ENCODE measurements around the gene THSD4.

Gene THSD4

DNA sequence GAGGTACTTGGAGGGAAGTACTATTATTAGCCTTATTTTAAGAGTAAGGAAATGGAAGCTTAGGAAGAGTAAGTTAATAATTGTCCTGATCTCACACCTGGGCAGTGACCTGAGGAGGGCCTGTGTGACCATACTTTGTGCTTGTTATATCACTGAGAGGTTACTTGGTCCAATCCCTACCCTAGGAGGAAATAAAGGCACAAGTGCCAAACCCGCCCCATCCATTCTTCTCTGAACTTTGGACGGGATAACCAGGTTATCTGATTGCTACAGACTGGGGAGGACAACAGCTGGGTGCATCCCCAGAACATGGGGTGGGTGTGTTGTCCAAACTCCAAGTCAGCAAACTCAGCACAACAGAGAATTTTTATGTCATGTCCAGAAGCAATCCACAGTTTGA is 617.4 kb downstream of the THSD4 start:
- no peak for DNase-seq

DNA sequence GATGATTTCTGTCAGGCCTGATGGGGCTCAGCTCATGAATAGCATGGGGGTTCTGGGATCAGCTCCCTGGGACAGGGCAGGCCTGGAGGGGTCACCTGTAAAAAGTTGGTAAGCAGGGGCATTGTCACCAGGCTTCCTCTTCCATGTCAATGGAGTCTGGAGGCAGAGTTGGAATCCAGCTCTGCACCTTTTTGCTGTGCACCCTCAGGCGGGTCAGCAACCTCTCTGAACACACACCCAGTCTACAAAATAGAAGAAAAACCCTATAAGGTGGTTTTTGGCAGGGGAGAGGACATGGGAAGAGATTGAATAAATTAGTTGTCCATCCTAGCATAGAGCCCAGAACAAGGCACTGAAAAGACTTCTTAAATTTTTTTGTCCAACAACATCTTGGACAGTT is 617.9 kb downstream of the THSD4 start:
- DNase-seq: no peak

DNA sequence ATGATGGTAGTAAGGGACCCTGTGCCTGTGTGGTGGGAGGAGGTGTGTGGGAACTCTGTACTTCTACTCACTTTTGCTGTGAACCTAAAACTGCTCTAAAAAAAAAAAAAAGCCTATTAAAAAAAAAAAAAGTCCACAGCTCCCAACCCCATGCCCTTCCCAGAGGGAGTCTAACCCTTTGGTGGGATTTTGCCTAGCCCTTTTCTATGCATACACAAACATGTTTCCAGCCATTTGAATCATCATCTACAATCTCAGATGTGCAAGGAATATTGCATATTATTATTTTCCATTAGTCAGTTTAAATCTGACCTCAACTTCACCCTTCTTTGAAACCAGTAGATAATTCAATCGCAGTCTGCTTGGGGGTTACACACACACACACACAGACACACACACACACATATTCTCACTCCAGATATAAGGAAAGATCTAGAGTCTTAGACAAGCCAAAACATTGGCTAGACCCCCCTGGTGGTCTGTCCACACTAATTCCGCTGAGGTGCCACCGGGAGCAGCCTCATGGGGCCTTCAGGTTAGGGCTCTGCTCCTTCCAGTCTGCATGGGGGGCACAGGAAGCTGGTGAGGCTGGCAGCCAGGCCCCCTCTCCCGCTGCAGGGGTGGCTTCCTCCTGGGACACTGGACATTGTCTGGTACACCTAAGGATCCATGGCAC is 619.6 kb downstream of the THSD4 start:
- no peak for DNase-seq

DNA sequence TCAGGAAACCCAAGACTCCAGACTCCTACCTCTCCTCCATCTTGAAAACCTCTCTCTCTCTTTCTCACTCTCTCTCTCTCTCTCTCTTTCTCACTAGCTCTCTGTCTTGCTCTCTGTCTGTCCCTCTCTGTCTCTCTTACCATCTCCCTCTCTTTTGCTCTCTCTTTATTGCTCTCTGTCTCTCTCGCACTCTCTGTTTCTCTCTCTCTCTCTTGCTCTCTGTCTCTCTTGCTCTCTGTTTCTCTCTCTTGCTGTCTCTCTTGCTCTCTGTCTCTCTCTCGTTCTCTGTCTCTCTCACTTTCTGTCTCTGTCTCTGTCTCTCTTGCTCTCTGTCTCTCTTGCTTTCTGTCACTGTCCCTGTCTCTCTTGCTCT is 620.1 kb downstream of the THSD4 start:
- no peak for DNase-seq

DNA sequence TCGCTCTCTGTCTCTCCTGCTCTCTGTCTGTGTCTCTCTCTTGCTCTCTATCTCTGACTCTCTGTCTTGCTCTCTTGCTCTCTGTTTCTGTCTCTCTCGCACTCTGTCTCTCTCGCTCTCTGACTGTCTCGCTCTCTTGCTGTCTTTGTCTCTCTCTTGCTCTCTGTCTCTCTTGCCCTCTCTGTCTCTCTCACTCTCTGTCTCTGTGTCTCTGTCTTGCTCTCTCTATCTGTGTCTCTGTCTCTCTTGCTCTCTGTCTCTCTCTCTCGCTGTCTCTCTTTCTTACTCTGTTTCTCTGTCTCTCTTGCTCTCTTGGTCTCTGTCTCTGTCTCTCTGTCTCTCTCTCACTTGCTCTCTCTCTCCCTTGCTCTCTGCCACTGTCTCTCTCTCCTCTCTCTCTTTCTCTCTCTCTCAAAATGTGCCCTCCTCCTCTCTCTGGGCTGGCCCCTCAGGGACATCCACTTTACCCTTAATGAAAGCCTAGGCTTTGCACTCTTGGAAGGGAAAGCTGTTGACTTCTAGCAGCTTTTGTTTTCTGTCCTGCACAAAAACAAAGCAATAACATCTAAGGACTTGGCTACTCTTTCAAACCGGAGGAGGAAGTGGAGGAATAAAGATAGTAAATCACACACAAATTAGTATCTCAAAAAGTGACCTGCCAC is 621.1 kb downstream of the THSD4 start:
- DNase-seq: no peak

DNA sequence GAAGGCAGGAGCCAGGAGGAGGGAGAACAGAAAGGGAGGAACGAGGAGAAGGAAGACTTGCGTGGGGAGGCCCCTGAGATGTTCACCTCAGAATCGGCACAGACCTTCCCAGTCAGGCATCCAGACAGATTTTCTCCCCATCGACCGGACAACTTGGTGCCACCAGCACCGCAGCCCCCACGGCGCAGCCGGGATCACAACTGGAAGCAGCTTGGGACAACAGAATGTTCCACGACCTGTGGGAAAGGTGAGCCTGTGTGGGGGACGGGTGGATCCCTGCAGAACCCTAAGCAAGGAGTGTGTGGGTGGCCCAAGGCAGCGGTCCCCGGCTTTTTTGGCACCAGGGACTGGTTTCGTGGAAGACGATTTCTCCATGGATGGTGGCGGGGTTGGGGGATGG is 622.5 kb downstream of the THSD4 start:
- no peak for DNase-seq

DNA sequence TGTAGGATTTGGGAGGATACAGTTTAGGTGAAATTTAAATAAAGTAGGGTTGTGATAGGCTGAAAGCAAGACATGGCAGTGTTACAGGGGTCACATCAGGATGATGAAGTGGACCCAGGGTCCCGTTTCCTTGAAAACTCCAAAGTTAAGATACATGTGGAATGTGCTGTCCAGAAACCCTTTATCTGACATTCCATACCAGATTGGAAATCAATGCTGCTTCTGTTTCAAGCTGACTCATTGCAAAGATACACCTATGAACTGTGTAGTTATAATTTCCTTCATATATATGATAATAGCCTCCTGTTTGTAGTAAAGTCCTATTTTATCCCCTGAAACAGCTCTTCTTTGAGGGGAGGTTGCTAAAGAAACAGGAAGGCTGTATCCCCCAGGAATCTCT is 624.1 kb downstream of the THSD4 start:
- no peak for DNase-seq

DNA sequence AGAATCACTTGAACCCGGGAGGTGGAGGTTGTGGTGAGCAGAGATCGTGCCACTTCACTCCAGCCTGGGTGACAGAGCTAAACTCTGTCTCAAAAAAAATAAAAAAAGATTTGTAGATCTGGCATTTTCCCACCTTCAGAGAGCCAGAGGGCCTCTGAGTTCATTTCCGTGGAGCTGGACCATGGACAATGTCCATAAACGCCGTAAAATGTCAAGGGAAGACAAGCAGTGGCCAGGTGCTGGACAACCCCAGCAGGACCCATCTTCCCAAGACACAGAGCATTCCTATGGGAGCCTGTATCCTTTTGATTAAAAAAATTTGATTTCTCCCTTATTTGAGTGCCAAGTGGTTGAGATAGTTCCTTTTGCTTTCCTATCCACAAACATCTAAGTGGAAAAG is 627.7 kb downstream of the THSD4 start:
- DNase-seq: no peak

DNA sequence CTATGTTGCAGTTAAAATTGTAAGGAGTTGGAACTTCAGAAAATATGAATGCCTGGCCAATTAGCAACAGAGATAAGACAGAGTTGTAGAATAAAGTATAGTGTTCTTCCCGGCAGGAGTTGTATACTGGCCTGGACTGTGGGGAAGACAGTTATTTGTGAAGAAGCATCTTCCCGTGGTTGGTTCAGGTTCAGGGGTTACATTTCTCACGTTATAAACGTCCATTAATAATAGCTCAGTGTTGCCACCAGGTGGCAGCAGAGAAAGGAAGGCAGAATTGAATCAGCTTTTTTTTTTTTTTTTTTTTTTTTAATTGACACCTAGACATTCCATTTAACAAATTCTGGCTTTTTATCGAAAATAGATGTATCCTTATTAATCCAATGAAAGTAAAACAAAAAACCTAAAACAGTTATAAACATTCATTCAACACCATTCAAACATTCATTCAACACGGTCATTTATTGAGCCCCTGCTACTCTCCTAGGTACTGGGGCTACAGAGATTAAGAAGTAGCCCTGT is 628.7 kb downstream of the THSD4 start:
- DNase-seq: peak in 3 of 14 donors; percentile 1 to 4 (median 3)

DNA sequence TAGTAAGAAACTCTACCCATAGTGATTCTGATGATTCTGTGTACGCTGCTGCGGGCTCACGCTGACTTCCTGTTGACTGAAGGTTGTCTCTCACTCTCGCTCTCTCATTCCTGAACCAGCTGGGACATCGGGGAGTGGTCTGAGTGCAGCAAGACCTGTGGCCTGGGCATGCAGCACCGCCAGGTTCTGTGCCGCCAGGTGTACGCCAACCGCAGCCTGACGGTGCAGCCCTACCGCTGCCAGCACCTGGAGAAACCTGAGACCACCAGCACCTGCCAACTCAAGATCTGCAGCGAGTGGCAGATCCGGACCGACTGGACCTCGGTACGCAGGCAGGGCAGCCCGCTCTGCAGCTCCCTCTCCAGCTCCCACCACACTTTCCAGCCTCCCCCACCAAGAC is 631.4 kb downstream of the THSD4 start:
- no peak for DNase-seq

DNA sequence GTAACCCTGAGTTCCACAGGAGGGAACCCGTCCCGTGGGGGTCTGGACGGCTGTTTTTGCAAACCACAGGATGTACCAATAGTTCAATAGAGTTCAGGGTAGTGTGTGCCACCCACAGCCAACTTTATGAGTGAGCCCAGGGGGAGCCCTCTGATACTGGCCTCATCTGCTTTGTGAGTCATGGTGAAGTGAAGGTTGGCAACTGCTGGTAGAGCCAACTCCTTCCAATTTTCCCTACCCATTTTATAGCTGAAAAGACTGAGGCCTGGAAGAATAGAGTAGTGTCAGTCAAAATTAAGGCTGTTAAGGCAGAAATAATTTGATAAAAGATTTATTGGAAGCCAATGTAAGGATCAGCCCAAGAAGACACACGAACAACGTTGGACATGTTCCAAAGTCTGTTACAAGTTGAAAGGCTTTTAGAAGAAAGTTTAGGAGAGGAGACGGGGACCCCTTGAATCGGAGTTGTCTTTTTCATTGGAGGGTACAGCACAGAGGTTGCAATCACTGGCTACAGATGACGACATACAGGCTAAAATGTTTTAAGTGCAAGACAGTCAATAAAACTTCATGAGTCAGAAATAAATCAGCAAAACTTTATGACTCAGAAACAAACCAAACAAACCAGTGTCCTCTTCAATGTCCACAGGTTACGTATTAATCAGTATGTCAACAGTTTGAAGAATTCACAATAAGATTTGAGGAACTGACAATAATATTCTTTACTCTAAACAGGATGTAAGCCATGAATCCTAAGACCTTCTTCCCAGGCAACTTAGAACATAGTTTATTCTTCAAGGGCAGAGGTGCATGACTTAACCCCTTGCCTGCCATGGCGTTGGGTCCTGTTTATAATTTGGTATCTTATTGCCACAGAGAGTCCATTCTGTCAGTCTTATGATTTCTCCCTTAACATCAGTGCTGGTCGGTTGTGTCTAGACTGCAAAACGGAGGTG is 632.1 kb downstream of the THSD4 start:
- DNase-seq: no peak

DNA sequence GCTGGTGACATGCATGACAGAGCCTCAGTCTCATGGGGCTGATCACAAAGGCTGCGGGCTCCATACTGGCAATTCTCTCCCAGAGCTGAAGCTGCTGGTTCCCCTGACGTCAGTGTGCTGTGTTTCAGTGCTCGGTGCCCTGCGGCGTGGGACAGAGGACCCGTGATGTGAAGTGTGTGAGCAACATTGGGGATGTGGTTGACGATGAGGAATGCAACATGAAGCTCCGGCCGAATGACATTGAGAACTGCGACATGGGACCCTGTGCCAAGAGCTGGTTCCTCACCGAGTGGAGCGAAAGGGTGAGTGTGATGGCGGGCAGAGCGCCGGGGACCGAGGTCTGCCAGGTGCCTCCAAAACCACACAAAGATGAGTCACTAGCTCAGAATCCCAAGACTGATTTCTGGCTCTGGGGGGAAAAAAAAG is 633.0 kb downstream of the THSD4 start:
- no peak for DNase-seq

DNA sequence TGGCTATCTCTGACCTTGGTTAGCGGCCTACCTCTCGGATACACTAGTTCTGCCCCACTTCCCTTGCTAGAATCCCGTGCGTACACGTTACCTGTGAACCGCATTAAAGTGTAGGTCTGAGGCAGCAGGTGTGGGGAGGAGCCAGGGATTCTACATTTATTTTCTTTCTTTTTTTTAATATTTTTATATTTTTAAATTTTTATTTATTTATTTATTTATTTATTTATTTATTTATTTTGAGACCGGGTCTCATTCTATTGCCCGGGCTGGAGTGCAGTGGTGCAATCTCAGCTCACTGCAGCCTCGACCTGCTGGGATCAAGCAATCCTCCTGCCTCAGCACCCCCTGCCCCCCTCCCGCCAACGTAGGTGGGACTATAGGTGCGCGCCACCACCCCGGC is 634.2 kb downstream of the THSD4 start:
- no peak for DNase-seq

DNA sequence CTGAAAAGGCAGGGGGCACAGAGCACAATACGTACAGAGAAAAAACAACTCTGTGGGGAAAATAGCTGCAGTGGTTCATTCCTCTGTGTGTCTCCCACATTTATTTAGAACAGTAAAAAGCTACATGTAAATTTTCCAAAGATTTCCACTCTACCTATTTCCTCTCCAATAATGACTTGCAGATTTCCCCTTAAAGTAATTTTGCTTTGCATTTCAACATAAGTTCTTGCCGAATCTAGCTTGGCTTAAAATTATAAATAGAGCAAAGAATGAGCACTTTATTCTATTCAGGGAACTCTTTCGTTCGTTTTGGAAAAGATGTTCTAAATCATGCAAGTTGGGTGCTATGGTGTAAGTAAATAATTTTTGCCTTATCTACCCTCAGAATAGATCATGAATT is 636.9 kb downstream of the THSD4 start:
- DNase-seq: no peak

DNA sequence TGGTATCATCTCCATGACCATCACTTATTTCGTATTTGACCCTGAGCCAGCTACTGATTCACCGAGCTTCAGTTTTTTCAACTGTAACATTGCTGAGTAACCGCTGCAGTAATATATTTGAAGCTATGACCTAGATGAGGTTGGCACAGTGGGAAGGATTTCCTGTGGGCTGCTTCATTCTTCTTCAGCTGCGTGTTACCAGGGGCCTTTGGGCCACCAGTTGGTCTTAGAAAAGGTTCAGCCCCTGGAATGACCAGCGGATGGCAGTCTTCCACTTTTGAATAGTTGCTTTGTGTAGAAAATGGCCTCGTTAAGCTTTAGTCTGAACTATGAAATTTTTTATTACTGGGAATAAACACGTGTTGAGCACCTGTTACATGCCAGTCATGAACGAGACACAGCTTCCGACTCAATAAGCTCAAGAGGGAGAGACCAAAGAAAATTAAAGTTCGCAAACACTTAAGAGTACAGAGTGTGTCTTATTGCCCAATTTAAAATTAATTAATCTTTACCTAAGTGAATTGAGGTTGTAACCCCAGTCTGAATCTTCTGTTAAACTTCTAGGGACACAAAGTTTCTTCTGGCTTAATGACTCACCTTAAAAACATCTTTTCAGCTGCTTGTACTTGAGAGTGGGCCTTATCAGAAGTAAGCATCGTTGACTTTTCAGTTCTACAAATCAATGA is 637.5 kb downstream of the THSD4 start:
- no peak for DNase-seq

DNA sequence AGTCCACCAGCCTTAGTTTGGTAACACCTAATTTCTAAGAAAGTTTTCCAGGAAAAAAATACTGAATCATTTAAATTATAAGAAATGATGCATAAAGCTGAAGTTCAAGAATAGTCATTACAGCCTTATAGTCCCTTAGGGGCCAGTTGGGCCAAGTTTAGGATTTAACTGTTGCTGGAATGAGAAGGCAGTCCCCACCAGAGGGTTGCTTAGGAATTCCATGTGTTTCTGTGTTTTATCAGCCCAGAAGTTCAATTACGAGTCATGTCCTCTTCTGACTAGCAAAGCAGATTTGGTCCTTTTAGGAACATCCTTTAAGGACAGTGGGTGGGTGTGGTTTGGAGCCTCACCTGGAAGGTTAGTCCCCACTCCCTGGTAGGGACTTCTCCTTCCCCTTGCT is 638.1 kb downstream of the THSD4 start:
- DNase-seq: no peak

DNA sequence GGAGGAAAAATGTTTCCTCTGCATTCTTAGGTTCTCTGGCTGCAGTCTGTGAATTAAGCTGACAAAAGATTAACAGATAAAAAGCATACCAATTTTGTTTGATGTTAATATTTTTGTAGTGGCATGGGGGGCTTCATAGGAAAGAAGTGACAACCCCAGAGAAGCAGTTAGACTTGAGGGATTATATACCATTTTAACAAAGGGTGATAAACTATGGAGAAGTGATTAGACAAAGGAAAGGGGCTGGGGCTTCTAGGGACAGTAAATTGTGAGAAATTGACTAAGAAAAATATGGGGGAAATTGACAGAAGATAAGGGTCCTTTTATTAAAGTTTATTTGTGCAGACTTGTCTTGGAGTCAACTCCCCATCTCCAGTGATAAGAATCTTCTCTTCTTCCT is 639.4 kb downstream of the THSD4 start:
- no peak for DNase-seq

DNA sequence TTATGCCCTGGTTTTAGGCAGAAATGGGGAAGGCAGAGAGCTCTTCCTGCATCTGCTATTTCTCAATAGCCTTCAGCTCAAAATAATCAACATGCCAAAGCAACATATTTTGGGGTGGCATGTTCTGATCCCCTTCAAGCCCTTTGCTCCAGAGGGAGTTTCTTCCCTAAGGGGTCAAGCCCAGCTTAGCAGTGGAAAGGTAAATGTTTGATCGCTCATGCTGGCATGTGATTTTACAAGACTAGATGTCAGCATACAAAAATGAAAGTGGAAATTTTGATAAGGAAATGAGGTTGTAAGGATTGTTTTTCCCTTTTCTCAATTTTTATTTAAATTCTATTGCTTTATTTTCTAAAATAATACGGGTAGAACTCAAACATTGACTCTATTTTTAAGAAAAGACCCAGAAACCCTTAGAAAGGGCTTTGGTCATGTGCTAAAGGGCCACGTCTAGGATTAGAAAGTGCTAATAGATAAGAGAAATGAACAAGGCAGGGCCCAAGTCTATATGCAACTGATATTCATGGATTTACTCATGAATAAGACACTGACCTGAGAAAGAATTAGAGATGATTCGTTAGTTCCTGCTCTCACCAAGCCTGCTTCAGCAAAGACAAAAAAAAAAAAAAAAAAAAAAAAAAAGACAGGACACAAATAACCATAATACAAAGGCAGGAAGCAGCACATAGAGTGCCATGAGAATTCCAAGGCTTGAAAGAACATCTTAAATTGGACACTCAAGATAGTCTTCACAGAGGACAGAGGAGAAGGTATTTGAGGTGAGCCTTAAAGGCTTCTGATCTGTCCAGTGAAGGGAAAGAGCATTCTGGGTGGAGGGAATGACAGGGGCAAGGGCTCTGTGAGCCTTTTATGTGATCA is 640.1 kb downstream of the THSD4 start:
- DNase-seq: no peak

DNA sequence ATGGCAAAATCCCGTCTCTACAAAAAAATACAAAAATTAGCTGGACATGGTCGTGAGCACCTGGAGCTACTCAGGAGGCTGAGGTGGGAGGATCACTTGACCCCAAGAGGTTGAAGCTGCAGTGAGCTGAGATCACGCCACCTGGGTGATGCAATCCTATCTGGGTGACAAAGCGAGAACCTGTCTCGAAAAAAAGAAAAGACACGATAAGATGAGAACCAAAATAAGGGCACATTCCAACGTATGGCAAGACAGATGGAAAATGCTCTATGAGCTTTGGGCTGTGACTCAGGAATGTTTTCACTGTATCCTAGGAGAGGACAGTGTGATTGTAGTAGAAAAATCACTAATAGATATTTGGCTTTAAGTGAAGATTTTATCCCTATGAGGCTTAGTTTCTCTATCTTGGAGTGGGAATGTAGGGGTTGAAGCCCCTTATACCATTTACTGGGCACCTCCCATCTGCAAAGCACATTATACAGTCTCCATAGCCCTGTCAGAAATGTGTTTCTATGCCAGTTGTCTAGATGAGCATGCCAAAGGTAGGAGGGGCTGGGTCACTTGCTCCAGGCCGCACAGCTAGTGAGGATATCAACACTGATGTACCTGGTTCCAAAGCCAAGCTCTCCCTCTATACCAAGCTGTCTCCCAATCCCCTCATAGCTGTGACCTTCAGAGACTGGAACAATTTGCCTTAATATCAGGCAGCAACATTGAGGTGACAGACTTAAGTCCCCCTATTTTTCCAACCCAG is 641.5 kb downstream of the THSD4 start:
- no peak for DNase-seq

DNA sequence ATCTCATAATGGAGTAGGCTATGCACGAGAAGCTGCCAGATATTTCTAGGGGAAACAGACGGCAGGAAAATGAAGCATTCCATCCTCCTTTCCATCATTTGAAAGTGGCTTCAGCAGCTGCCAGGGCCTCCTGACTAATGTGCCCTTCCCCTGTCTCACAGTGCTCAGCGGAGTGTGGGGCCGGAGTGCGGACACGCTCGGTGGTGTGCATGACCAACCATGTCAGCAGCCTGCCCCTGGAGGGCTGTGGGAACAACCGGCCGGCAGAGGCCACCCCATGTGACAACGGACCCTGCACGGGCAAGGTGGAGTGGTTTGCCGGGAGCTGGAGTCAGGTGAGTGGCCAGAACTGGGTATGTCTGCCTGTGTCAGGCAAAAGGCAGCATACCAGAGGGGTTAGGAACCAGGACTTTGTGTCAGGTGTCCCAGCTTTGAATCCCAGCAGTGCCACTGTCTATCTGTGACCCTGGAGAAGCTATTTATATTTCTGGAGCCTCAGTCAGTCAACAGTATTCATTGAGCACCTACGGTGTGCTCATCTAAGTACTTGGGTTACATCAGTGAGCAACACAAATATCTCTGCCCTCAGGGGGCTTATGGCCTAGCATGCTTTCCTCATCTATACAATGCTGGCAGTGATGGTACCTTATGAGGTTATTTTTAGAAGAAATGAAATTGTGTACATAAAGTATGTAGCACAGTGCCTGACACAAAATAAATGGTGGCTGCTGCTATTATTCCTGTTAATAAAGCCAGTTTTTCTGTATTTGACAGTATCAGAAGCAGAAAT is 642.7 kb downstream of the THSD4 start:
- no peak for DNase-seq

Measured in C1 segment of cervical spinal cord (tissue), 14 donors.